ACC112 (cell line): ENCODE data around the gene NR2C2AP.

ENCODE experiments used
- H2AFZ ChIP-seq: fragments of 200-600 bp; sonication (generic); one replicate; pipeline ENCODE4 v1.6.0; 2017; ENCODE audit warnings: antibody characterized with exemption, low read length; ENCODE audit not compliant: unreplicated experiment
- H3K27ac ChIP-seq: fragments of 200-600 bp; sonication (generic); 2 replicates; pipeline ENCODE4 v1.5.1; 2014; ENCODE audit warnings: low read depth, mild to moderate bottlenecking, antibody characterized with exemption, low read length, moderate library complexity
- H3K27me3 ChIP-seq: fragments of 200-600 bp; sonication (generic); 2 replicates; pipeline ENCODE4 v1.6.1; 2014; ENCODE audit warnings: mild to moderate bottlenecking, antibody characterized with exemption, low read length, moderate library complexity, mixed read lengths; ENCODE audit not compliant: insufficient read depth
- H3K36me3 ChIP-seq: fragments of 200-600 bp; sonication (generic); 2 replicates; pipeline ENCODE4 v1.6.1; 2016; ENCODE audit warnings: mild to moderate bottlenecking, antibody characterized with exemption, low read length, moderate library complexity, mixed read lengths; ENCODE audit not compliant: insufficient read depth
- H3K4me1 ChIP-seq: fragments of 200-600 bp; sonication (generic); one replicate; pipeline ENCODE4 v1.6.1; 2016; ENCODE audit warnings: low read length, mixed read lengths; ENCODE audit not compliant: insufficient read depth, unreplicated experiment, control insufficient read depth
- H3K4me3 ChIP-seq: fragments of 200-600 bp; sonication (generic); 2 replicates; pipeline ENCODE4 v1.5.1; 2014; ENCODE audit warnings: mild to moderate bottlenecking, low read depth, low read length
- H3K79me2 ChIP-seq: fragments of 200-600 bp; sonication (generic); one replicate; pipeline ENCODE4 v1.6.0; 2016; ENCODE audit warnings: low read length; ENCODE audit not compliant: control insufficient read depth, unreplicated experiment, insufficient read depth

NR2C2AP gene

GRCh38 chr19:19203012-19203856 lies at the start of gene NR2C2AP:
Gene NR2C2AP (minus strand): TSS chr19:19203414. CDS start chr19:19203060, 354 bp downstream.
- Histone ChIP-seq H3K4me3 (peak within 1 kb of the TSS; percentile 84), H3K36me3 (no peaks in the 10 kb centered on the region), H3K79me2 (peaks cover 5% of the 10 kb centered on the region), H3K27me3 (peaks cover 4% of the 10 kb centered on the region; the same call in 1 of the 2 replicates), H3K4me1 (peaks cover 5% of the 10 kb centered on the region), H2AFZ (peak within 1 kb of the TSS; percentile 74), H3K27ac (peak within 1 kb of the TSS; percentile 57)

DNA sequence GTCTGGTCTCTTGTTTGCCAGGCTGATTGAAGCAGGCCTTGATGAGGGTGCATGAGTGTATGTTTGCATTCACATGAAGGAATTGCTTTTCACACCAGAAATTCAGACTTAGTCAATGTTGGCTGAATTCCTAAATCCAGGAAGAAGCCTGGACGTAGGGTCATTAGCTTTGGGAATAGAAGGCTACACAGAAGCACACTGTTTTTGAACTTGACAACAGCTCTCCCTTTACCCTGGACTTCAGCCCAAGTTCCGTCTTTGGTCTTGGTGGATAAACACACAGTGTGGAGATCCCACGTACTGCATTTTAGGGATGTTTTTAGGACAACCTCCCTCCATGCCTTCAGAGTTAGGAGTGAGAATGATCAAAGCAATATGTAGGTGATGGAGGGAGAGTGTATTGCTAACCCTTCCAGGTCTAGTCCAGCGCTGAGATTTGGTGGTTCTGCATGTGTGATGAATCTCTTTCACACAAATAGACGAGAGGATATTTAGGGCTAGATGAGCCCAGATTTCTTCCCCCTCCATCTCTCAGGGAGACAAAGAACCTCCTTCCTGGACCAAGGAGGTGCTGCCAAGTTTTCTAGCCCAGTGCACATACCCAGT lies 47.1 kb upstream of the NR2C2AP start:
- Histone ChIP-seq H2AFZ (no peak overlapping the region), H3K4me1 (no peaks in the 10 kb centered on the region), H3K27me3 (peaks cover 24% of the 10 kb centered on the region), H3K79me2 (no peaks in the 10 kb centered on the region), H3K36me3 (no peaks in the 10 kb centered on the region), H3K4me3 (no peak overlapping the region), H3K27ac (no peak overlapping the region)

DNA sequence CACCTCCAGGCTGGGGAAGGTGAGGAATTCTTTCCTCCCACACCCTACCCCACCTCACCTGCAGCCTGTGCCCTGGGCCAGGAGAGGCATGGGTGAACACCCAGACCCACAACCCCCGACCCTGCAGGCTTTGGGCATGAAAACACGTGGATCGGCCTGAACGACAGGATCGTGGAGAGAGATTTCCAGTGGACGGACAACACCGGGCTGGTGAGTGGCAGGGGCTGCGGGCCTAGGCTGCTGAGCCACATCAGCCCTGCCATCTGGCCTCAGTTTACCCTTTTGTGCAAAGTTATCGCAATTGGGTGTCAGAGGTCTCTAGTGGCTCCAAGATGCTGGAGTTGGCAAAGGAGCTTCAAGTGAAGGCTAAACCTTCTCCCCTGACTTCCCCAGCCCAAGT lies 37.3 kb upstream of the NR2C2AP start:
- Histone ChIP-seq H3K4me3 (no peak overlapping the region), H3K36me3 (no peaks in the 10 kb centered on the region), H3K27ac (no peak overlapping the region), H3K27me3 (0 out of 2 replicates have a peak, but pooled peaks cover 4% of the 10 kb centered on the region), H3K4me1 (no peaks in the 10 kb centered on the region), H2AFZ (no peak overlapping the region), H3K79me2 (no peaks in the 10 kb centered on the region)

GRCh38 chr19:19239675-19240074 lies 36.5 kb upstream of the NR2C2AP start:
- Histone ChIP-seq H3K4me1 (no peaks in the 10 kb centered on the region), H2AFZ (no peak overlapping the region), H3K4me3 (no peak overlapping the region), H3K27me3 (0 out of 2 replicates have a peak, but pooled peaks cover 4% of the 10 kb centered on the region), H3K36me3 (no peaks in the 10 kb centered on the region), H3K79me2 (no peaks in the 10 kb centered on the region), H3K27ac (no peak overlapping the region)

DNA sequence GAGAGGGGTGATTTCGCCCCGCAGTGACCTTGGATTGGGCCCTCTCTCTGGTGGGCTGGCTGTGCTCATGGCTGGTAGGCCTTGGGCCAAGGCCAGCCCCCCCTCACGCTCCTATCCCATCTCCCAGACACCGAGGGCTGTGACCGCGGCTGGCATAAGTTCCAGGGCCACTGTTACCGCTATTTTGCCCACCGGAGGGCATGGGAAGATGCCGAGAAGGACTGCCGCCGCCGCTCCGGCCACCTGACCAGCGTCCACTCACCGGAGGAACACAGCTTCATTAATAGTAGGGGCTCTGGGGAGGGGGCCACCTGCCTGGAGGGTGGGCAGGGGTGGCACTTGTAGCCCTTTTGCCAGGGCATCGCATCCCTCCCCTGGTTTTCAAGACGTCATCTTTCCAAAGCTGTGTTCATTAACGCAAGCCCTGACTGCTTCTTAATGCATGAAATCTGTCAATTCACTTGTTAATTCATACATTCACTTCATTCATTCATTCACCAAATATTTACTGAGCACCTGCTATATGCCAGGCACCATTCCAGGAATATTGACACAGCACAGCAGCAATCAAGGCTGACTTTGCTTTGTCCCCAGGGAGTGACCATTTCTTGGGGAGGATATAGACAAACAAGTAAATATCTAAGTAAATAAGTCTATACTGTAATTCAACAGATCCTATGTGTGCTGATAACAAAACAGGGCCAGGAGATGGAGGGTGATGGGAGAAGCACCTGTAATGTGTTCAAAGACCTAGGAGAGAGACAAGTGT lies 35.1 kb upstream of the NR2C2AP start:
- no peaks in the 10 kb centered on the region for H3K79me2 ChIP-seq
- no peak overlapping the region for H3K27ac ChIP-seq
- H3K4me1 ChIP-seq = no peaks in the 10 kb centered on the region
- H3K36me3 ChIP-seq = no peaks in the 10 kb centered on the region
- H3K27me3 ChIP-seq = 0 out of 2 replicates have a peak, but pooled peaks cover 4% of the 10 kb centered on the region
- no peak overlapping the region for H2AFZ ChIP-seq
- no peak overlapping the region for H3K4me3 ChIP-seq

DNA sequence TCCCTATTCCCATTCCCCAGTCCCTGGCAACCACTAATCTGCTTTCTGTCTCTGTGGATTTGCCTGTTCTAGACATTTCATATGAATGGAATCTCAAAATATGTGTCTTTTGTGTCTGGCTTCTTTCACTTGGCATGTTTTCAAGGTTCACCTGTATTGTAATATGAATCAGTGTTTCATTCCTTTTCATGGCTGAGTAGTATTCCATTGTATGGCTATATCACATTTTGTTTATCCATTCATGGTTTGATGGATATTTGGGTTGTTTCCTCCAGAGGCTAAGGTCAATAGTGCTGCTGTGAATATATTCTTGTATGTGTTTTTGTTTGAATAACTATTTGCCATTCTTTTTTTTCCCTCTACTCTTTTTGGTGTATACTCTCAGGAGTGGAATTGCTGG lies 33.0 kb upstream of the NR2C2AP start:
- peaks cover 10% of the 10 kb centered on the region; the same call in 1 of the 2 replicates for H3K27me3 ChIP-seq
- H3K27ac ChIP-seq = no peak overlapping the region
- no peaks in the 10 kb centered on the region for H3K4me1 ChIP-seq
- no peaks in the 10 kb centered on the region for H3K79me2 ChIP-seq
- H3K36me3 ChIP-seq = no peaks in the 10 kb centered on the region
- no peak overlapping the region for H3K4me3 ChIP-seq
- H2AFZ ChIP-seq = no peak overlapping the region

- Histone ChIP-seq H3K79me2 (no peaks in the 10 kb centered on the region), H3K27me3 (peaks cover 6% of the 10 kb centered on the region; the same call in 1 of the 2 replicates), H3K27ac (no peak overlapping the region), H3K4me1 (no peaks in the 10 kb centered on the region), H3K36me3 (no peaks in the 10 kb centered on the region), H2AFZ (no peak overlapping the region), H3K4me3 (no peak overlapping the region)
These were observed 31.1 kb upstream of the NR2C2AP start for GRCh38 chr19:19234220-19234816.

DNA sequence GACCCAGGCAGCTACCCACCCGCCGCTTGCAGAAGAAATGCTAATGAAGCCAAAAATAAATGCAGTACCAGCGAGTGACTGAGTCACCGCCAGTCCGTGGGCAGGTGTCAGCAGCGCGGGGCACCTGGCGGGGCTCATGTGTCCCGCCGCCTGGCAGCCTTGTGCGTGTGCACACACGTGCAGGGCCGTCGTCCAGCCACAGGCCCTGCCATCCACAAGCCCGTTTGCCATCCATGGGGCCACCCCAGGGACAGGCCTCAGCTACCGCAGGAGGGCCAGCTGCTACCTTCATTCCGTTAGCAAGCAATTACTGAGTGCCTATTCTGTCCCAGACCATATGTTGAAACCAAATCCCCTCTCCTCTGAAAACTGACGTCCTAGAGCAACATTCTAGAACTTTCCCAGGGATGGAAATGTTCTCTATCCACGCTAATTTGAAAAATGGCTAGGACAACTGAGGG lies 29.1 kb upstream of the NR2C2AP start:
- no peak overlapping the region for H3K27ac ChIP-seq
- H3K4me1 ChIP-seq = no peaks in the 10 kb centered on the region
- H3K79me2 ChIP-seq = no peaks in the 10 kb centered on the region
- no peak overlapping the region for H3K4me3 ChIP-seq
- H3K27me3 ChIP-seq = peaks cover 6% of the 10 kb centered on the region
- H2AFZ ChIP-seq = no peak overlapping the region
- H3K36me3 ChIP-seq = no peaks in the 10 kb centered on the region

DNA sequence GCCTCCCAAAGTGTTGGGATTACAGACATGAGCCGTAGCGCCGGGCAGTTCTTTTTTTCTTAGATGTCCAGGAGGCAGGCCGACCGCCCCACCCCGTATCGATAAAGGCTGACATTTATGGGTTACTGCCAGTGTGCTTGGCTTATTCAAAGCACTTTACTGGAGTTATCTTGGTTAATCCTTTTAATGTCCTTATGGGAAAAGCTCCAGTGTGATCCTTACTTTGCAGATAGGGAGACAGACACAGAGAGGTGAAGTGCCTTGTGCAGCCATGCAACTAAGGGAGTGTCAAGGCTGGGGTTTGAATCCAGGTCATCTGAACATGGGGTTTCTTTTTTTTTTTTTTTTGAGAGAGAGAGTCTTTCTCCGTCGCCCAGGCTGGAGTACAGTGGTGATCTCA lies 27.8 kb upstream of the NR2C2AP start:
- peaks cover 6% of the 10 kb centered on the region for H3K27me3 ChIP-seq
- no peaks in the 10 kb centered on the region for H3K79me2 ChIP-seq
- H2AFZ ChIP-seq = no peak overlapping the region
- no peaks in the 10 kb centered on the region for H3K36me3 ChIP-seq
- H3K4me1 ChIP-seq = no peaks in the 10 kb centered on the region
- no peak overlapping the region for H3K27ac ChIP-seq
- no peak overlapping the region for H3K4me3 ChIP-seq

DNA sequence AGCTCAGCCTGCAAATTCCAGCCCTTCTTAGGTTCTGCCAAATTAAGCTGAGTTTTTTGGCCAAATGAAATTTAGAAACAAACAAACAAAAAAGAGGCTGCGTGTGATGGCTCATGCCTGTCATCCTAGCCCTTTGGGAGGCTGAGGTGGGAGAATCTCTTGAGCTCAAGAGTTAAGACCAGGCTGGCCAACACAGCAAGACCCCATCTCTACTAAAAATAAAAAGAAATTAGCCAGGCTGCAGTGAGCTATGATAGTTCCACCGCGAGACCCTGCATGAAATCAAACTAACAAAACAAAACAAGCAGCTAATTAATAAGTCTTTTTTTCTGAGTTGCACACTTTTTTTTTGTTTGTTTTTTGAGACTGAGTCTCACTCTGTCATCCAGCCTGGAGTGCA lies 26.5 kb upstream of the NR2C2AP start:
- no peaks in the 10 kb centered on the region for H3K36me3 ChIP-seq

More for the DNA sequence above, 26.5 kb upstream of the NR2C2AP start:
- H3K4me1 ChIP-seq = no peaks in the 10 kb centered on the region
- peaks cover 11% of the 10 kb centered on the region for H3K27me3 ChIP-seq
- no peak overlapping the region for H2AFZ ChIP-seq
- H3K27ac ChIP-seq = no peak overlapping the region
- no peaks in the 10 kb centered on the region for H3K79me2 ChIP-seq
- no peak overlapping the region for H3K4me3 ChIP-seq
